ENCODE results near the gene ECPAS.
"Not testable (repeated sequence)": the region's sequence is repeated elsewhere in the genome, so short reads cannot be mapped to it uniquely, and the experiment has no call there.

The ECPAS gene, protein sequence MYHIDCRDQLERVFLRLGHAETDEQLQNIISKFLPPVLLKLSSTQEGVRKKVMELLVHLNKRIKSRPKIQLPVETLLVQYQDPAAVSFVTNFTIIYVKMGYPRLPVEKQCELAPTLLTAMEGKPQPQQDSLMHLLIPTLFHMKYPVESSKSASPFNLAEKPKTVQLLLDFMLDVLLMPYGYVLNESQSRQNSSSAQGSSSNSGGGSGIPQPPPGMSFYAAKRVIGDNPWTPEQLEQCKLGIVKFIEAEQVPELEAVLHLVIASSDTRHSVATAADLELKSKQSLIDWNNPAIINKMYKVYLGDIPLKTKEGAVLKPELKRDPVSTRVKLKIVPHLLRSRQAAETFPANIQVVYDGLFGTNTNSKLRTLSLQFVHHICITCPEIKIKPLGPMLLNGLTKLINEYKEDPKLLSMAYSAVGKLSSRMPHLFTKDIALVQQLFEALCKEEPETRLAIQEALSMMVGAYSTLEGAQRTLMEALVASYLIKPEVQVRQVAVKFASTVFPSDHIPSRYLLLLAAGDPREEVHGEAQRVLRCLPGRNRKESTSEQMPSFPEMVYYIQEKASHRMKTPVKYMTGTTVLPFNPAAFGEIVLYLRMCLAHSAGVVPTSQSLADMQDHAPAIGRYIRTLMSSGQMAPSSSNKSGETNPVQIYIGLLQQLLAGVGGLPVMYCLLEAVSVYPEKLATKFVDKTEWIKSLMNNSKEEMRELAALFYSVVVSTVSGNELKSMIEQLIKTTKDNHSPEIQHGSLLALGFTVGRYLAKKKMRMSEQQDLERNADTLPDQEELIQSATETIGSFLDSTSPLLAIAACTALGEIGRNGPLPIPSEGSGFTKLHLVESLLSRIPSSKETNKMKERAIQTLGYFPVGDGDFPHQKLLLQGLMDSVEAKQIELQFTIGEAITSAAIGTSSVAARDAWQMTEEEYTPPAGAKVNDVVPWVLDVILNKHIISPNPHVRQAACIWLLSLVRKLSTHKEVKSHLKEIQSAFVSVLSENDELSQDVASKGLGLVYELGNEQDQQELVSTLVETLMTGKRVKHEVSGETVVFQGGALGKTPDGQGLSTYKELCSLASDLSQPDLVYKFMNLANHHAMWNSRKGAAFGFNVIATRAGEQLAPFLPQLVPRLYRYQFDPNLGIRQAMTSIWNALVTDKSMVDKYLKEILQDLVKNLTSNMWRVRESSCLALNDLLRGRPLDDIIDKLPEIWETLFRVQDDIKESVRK (N-terminal part only)

DNA sequence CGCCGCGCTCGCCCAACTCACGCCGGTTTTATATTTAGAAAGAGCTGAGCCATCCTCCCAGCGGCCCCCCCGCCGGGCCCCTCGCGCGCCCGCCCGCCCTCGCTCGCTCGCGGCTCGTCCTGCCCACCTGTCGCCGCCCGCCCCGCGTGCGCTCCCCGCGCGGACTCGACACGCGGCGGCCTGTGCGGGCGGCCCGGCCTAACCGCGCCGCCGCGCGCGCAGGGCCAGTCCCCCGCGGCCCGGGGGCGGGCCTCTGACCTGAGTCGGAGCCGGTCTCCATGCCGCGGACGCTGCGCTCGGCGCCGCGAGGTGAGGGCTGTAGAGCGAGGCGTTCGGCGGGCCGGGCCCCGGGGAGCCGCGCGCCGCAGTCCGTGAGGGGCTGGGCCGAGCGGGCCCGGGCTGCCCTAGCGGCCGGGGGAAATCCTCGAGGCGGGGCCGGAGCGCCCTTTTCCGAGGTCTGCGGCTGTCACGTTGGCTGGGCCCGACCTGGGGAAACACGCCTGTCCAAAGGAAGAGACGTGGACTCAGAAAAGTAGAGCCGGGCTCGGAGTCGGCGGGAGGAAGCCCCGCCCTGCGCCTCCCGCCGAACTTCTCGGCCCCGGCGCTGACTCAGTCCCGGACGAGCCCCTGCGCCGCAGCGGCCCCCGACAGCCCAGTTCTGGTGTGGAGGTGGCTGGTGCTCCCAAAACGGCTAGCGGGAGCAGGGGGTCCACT is at the start of gene ECPAS:
Gene ECPAS (minus strand): TSS at position 526 of the 714 bp plus-strand sequence. CDS start 11,465 bp downstream, outside the sequence.
- no peak for FAIRE-seq

DNA sequence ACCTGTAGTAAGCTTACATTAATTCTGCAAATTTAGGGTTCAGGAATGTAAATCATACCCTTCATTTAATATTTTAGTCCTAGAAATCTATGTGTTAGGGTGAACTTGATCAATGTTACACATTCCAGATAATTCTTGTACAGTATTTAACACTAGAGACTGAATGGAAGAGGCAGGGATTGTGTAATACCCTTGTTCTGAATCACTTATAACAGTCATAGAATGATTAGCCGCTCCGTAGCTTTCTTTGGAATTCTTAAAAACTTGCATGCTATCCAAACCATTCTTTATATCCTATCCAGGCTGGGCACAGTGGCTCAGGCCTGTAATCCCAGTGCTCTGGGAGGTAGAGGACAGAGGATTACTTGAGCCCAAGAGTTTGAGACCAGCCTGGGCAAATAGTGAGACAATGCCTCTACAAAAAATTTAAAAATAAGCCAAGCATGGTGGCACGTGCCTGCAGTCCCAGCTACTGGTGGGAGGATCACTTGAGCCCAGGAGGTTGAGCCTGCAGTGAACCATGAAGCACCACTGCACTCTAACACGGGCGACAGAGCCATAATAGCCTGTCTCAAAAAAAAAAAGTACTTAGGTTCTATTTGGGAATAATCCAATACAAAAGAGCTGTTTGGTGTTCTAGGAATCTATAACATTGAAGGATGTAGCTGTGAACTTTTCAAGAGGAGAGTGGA is 49.1 kb upstream of the ECPAS start:
- FAIRE-seq = no peak

DNA sequence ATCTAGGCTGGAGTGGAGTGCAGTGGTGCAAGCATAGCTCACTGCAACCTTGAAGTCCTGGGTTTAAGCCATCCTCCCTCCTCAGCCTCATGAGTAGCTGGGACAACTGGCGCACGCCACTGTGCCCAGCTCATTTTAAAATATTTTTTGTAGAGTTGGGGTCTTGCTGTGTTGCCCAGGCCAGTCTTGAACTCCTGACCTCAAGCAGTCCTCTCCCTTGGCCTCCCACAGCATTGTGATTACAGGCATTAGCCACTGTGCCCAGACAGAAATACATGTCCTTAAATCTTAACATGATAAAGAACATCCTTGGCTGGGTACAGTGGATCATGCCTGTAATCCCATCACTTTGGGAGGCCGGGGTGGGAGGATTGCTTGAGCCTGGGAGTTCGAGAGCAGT is 47.5 kb upstream of the ECPAS start:
- FAIRE-seq = no peak

DNA sequence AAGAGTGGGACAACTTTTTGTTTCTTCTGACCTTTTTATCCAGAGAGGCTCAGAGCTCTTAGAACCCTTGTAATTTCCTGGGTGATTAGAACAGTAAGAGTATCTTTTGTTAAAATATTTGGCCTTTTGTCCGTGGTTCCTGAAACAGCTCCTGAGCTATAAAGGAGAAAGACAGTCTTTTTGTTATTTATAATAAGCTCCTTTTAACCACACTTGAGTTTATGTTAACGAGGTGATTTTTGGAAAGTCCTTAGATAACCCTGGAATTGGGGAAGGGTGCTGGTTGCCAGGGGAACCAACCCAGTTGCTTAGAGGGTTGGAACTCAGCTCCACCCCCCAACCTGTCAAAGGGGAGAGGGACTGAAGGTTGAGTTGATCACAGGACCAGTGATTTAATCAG is 45.6 kb upstream of the ECPAS start:
- FAIRE-seq = no peak

DNA sequence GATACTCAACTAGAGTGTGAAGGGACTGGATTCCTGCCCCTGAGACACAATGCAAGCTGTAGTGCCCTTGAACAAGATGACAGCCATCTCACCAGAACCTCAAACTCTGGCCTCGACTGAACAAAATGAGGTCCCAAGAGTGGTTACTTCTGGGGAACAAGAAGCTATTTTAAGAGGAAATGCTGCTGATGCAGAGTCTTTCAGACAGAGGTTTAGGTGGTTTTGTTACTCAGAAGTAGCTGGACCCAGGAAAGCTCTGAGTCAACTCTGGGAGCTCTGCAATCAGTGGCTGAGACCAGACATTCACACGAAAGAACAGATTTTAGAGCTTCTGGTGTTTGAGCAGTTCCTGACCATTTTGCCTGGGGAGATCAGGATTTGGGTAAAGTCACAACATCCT is 43.2 kb upstream of the ECPAS start:
- FAIRE-seq = no peak

DNA sequence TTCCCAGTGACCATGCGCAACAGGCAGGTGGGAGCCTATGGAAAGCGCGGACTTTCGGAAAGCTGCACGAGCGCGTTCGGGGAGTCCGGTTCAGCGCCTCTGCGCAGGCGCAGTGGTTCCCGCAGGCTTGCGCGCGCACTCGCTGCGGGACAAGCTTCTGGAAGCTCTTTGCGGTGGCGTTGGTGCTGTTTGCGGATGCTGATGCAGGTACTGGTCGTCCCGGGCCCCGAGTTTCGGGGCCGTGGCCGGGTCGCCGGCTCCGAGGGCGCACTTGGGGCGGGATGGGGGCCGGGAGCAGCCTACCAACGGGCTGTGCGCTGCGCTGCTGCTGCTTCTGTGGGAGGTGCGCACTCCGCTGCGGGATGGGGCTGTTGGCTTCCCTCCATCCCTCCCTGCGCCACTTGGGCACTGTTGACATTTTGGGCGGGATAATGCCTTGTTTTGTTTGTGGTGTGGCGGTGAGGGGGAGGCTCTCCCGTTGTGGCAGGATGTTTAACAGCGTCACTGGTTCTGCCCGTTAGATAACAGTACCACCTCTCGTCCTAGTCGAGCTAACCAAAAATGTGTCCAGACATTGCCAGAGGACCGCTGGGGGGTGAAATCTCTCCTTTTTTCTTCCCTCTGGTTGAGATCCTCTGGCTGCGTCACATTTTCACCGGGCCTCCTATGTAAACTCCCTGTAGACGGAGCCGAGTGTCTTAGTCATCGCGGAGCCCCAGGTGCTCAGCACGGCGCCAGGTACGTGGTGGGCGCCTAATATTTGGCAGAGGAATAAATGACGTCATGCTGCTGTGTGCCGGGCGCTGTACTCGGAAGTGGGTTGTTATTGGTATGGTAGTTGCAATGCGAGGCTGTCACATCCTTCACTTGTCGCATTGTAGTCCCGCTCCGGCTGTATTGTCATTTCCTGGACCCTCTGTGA is 41.1 kb upstream of the ECPAS start, which contains the start of gene ZNF483:
Gene ZNF483 (plus strand): TSS at position 124 of the 922 bp plus-strand sequence. CDS start 2,217 bp downstream, outside the sequence.
- FAIRE-seq = no peak

DNA sequence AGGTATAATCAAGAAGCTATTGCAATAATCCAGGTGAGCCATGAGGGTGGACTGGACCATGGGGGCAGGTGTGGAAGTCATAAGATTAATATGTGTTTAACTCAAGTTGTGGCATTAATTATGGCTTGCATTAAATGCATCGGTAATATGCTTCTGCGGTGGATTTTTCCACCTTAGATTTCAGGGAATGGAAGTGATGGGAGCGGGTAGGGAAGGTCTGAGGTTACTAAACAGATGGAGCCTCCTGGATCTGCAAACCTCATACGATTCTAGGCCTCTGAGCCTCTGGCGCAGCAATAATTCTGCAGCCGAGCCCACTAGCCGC is 40.5 kb upstream of the ECPAS start:
- FAIRE-seq = no peak

DNA sequence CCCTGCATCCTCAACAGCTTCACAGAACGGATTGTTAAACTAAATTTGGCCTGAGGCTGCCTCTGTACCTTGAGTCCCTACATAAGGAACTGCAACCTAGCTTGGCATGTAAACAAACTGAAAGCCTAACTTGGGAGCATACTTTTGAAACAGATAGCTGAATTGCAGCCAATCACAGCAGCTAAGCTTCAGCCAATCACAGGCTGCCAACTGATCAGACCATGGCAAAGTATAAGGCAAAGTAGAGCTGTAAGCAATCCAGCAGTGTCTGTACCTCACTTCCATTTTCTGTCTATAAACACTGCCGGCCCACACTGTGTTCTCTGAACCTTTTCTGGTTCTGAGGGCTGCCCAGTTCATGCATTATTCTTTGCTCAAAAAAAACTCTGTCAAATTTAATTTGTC is 31.9 kb upstream of the ECPAS start:
- FAIRE-seq = no peak

DNA sequence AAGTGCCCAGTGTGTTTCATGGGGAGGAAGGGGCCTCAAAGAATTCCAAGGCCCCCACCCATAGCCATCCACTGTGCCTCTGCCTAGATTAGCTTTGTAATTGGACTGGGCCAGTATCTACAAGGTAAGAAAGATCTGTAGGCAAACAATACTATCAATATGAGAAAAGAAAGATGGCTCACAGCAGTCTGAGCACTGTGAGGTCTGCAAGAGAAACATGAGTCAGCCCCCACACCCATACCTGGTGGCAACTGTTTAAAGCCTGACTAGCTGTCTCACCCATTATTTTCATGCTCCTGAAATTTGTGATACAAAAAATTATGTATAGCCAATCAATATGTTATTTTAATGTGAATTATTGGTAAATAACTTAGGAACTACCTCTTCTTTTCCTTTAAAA is 30.8 kb upstream of the ECPAS start:
- no peak for FAIRE-seq

DNA sequence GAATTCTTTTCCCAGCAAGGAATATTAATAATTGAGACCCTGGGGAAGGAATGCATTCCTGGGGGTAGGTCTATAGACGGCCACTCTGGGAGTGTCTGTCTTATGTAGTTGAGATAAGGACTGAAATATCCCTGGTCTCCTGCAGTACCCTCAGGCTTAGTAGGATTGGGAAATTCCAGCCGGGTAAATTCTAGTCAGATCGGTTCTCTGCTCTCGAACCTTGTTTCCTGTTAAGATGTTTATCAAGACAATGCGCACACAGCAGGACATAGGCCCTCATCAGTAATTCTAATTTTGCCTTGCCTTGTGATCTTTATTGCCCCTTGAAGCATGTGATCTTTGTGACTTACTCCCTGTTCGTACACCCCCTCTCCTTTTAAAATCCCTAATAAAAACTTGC is 27.4 kb upstream of the ECPAS start:
- FAIRE-seq = not testable (repeated sequence)

DNA sequence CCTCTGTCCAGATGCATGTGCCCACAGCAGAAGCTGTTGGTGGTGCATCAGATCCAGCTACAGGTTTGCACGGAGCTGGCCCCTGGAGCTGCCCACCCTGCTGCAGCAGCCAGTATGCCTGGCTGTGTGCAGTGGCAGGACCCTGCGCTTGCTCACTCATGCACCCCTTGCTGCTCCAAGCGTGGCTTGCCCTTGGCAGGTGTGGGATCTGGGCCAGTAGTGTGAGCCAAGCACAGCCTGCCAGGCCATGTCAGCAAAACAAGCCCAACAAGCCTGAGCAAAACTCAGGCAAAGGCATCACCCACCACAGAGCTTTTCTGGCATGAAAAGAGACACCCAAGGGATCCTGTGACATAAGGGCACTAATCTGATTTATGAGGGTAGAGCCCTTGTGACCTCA is 18.3 kb upstream of the ECPAS start:
- FAIRE-seq = no peak

DNA sequence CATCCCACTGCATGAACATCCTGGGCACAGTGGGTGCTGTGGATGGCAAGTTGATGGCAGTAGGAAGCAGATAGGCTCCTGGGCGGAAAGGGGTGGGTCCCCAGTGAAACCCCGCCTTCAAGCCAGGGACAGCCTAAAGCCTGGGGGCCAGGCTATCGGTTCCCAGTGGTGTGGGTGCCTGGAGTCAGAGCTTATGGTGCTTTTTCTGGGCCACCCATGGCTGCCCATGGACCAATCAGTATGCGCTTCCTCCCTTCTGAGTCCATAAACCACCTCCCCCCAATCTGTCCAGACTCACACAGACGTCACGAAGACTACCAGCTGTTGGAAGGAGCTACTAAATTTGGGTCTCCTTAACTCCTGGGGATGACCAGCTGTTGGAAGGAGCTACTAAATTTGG is 17.5 kb upstream of the ECPAS start:
- FAIRE-seq = no peak

DNA sequence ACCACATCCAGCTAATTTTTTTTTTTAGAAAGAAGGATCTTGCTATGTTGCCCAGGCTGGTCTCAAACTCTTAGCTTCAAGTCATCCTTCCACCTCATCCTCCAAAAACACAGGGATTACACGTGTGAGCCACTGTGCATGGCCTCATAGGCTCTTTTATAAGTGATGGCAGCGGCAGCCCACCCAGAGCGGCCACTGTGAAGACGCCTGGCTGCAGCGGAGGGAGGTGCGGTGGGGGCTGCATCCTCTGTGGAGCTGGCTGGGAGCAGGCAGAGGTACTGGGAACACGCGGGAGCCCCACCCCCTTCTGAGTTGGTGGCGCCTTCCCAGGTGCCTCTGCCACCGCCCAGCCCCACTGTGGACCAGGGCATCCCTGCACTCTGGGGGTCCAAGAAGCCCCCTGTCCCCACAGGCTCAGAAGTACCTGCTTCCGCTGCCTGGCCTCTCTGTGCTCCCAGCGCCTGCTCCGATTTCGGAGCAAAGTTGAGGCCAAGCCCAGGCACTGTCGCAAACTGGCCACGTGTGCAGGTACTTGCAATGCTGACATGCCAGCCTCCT is 16.9 kb upstream of the ECPAS start:
- no peak for FAIRE-seq

DNA sequence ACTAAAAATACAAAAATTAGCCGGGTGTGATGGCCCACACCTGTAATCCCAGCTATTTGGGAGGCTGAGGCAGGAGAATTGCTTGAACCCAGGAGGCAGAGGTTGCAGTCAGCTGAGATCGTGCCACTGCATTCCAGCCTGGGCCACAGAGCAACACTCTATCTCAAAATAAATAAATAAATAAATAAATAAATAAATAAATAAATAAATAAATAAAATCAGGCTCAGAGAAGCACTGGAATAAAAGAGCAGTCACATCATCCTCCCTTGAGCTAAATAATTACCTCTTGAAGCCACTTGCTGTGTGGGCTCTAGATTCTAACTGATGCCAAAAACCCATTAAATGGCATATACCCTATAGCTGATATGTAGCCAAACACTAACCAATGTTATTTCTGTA is 13.0 kb upstream of the ECPAS start:
- not testable (repeated sequence) for FAIRE-seq

DNA sequence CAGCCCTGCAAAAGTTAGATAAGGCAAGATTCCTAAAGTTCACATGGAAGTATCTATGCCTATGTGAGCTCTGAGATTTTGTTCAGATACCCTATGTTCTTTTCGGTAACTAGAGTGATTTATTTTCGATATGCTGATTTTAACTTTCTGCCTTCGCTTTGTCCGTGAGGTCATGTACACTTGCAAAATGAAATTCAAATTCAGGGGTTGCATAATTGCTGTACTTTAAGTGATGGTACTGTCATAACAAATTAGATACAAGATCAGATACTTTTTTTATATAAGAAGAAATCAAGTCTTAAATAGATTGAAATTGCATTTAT is 350 bp upstream of the ECPAS start:
- FAIRE-seq = no peak

DNA sequence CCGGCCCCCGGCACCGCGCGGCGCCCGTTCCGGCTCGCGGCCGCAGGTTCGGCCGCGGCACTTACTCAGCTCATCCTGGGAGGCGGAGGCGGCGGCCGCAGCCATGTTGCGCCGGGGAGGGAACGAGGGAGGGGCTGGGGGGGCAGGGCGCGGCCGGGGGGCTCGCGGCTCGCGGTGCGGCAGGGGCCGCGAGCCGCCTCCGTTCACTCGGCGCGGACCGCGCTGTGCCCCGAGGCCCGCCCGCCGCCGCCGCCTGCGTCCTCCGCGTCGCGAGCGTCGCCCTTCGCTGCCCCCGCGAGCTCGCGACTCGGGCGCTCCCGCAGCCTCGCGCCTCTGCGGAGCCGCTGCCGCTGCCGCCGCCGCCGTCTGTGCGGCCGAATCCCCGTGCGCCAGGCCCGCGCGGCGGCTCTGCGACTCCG is 735 bp downstream of the ECPAS start:
- FAIRE-seq = no peak

DNA sequence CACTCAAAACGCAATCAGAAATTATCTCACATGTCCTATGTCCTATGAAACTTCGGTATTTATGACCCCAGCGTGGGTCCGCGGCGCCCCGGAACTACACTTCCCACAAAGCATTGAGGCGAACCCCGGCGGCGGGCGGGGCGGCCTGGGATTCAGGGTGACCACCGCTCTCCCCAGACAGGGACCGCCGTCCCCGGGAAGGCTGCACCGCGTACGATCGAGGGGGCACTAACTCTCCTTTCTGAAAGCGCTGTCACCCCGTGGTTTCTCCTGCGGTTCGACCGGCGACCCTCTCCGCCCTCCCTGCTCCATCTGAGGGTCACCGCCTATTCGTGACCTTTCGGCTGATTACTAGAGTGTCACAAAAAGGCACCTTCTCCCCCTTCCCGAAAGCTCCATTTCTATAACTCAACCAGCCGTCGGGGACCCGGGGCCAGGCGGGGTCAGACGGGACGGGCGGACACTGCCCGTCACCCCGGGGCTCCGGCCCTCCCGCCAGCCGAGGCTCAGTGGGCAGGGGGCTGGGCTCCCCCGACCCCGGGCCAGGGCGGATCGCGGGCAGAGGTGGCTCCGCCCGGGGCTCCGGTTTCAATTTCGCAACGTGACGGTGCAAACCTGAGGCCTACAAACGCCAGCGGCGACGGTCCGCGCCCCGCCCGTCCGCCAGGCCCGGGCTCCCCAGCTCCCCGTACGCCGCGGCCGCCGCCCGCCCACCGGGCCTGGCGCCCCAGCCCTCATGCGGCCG is 1.3 kb downstream of the ECPAS start:
- FAIRE-seq = no peak

DNA sequence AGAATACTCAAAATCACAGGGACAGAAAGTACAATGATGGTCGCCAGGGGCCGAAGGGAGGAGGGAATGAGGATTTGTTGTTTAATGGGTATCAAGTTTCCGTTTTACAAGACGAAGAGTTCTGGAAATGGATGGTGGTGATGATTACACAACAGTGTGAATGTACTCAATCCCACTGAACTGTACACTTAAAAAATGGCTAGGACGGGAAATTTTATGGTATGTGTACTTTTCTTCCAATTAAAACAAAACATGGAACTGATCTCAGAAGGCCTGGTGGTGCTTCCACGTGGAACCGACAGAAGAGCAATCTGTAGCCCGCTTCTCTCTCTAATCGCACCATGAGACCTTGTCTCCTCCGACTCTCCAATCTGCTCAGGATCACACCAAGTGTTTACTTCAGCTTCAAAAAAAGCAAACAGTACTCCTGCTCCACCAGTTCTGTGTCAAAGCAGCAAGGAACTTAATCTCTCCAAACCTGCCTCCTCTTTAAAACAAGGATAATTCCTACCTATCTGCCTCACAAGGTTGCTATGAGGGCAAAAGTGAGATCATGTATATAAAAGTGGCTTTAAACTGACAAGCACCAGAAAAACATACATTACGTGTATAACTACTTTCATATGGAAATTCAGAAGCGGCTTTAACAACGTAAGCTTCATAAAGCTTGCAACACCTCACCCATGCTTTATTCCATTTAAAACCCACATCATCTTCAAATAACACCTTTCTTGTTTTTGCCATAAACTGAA is 2.1 kb downstream of the ECPAS start:
- FAIRE-seq = no peak

DNA sequence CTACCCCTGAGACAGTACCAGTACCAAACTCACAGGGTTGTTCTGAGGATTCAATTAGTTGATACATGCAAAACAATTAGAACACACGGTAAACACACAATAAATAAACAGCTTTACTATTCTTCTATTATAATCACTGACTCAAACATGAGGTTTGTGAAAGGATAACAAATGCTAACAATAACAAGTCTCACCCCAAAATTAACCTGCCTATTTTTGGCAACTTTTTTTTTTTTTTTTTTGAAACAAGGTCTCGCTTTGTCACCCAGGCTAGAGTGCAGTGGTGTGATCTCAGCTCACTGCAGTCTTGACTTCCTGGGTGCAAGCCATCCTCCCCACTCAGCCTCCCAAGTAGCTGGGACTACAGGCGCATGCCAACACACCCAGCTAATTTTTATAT is 6.5 kb downstream of the ECPAS start:
- FAIRE-seq = no peak

Data from TTC549 (cell line).